Occipital lobe (tissue), 2 donors: ENCODE data around the gene SYCP2. TPM values are rescaled to one million over a fixed set of nuclear protein-coding genes. Genes with fewer than 3 reads are reported as not detected.
"Not testable (repeated sequence)": the region's sequence is repeated elsewhere in the genome, so short reads cannot be mapped to it uniquely, and the experiment has no call there.

Experiments
- DNase-seq: peaks from one replicate; lab custom pipeline; 2025; lab: John Stamatoyannopoulos, UW
- total RNA-seq: library from RNA; depleted of rRNA; stranded (reverse); fragments of >200 nt; gene quantifications from one replicate; pipeline ENCODE4 v1.2.3, GENCODE V29; 2014

SYCP2 gene
- total RNA-seq, 1 donor from 2014 or later, result 4.1 TPM

DNA sequence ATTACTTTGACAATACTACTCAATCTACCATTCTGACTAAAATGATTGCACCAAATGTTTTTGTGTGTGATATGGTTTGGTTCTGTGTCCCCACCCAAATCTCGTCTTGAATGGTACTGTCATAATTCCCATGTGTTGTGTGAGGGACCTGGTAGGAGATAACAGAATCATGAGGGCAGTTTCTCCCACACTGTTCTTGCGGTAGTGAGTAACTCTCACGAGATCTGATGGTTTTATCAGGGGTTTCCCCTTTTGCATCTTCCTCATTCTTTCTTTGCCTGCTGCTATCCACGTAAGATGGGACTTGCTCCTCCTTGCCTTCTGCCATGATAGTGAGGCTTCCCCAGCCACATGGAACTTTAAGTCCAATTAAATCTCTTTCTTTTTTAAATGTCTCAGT, 20.8 kb downstream of the SYCP2 start:
- DNase-seq, result no peak

DNA sequence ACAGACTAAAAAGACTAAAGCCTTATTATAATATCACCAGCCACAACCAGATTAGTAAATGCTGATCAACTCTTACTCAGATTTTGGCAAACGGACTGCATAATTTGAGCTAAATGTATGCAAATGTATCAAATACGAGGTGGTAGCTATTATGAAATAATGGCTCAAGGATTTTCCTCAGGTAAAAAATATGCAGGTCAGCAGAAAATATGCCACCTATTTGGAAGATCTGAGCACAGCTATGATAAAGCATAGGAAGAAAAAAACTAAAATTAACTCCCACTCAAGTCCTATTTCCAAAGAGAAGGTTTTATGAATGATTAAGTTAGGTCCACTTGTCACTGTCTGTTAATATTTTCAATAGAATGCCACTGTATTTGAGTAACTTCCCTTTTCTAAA, 22.4 kb downstream of the SYCP2 start:
- no peak for DNase-seq

DNA sequence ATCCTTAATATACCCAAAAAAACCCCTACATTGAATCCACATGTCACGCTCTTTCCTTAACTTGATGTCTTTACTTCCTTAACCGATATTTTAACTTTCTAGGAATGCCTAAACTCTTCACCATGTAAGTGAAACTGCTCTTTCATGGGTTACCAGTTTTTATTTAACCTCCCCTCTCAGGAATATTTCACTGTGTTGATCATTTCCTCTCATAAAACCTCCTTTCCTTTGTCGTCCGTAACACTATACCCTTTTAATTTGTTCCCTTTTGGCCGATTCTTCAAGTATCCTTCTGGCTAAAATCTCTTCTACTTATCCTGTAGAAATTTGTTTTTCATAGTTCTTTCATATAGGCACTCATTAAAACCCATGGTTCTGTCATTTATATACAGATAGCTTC, 24.6 kb downstream of the SYCP2 start:
- DNase-seq, result no peak

DNA sequence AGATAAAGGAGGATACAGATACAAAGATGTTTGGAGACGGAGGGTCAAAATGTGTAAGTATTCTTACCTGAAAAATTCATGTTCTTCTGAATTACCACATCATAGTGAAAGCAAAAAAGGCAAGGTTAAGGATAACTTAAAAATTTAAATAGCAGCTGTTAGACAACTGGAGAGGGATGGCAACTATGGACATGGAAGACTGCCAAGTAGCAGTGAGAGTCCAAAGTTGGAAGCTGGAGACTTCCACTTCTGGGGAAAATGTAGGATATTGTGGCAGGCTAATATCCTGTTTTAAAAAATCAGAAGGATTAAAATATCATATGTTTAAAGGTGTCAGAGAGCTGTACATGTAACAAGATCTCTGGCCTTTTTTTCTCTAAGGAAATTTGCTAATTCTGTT, 29.8 kb downstream of the SYCP2 start:
- DNase-seq, result no peak

DNA sequence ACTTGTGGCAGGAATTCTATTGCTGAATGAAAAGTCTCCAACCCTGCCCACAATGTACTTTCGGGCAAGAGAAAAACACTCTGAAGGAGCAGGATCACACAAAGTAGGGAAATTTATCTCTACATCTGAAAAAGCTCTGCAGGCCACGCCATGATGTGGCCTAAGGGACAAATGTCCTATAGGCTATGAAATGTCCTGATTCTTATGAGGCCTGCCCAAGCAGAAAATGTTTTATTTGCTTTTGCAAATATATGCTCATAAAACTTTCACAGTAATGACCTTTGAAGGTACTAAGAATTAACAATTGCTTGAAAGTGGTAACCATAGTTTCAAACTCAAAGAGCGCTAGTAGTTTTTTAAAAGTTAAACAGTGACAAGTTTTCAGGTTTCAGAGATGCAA, 31.0 kb downstream of the SYCP2 start:
- DNase-seq, result no peak

DNA sequence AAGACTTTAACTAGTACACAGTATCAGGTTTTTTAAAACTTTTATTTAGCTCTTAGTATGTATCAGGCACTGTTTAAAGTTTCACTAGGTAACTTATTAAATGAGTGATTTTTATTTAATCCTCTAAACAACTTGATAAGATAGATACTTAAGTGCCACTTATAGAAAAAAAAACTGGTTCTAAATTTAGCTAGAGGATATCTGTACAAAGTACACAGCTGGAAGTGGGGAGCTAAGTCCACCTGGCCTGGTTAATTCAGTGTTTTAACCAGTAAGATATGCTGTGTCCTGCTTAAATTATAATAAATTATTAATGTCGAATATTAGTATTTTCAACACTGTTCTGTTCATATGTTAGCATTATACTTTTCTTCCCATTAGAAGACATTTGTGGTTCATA, 37.5 kb downstream of the SYCP2 start:
- no peak for DNase-seq

DNA sequence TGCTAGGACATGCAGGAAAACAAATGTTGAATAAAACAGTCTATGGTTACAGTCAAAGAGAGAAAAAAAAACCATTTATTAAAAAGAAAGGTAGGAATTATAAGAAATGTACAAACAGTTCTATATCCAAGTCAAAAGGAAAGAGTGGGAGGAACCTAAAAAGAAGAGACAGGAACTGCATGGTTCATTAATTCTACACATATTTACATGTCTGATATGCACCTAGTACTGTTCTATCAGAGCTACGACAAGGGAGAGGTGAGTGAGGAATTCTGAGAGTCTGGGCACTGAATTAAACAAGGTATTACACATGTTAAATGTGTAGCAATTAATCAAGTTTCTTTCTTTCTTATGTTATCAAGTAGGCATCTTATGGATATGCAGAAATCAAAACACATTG, 41.9 kb downstream of the SYCP2 start:
- DNase-seq, result no peak

DNA sequence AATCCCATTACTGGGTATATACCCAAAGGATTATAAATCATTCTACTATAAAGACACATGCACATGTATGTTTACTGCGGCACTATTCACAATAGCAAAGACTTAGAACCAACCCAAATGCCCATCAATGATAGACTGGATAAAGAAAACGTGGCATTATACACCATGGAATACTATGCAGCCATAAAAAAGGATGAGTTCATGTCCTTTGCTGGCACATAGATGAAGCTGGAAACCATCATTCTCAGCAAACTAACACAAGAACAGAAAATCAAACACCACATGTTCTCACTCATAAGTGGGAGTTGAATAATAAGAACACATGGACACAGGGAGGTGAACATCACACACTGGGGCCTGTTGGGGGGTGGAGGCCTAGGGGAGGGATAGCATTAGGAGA, 43.4 kb downstream of the SYCP2 start:
- not testable (repeated sequence) for DNase-seq

DNA sequence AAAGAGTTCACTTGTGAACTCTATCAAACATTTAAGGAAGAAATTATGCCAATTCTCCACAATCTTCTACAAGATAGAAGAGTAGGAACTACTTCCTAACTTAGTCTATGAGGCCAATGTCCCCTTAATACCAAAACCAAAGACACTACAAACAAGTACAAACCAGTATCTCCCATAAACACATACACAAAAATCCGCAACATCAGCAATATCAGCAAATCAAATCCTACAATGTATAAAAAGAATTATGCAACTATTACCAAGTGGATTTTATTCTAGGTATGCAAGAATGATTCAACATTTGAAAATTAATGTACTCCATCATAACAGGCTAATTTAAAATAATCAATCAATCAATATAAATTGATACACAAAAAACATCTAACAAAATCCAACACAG, 45.4 kb downstream of the SYCP2 start:
- no peak for DNase-seq

DNA sequence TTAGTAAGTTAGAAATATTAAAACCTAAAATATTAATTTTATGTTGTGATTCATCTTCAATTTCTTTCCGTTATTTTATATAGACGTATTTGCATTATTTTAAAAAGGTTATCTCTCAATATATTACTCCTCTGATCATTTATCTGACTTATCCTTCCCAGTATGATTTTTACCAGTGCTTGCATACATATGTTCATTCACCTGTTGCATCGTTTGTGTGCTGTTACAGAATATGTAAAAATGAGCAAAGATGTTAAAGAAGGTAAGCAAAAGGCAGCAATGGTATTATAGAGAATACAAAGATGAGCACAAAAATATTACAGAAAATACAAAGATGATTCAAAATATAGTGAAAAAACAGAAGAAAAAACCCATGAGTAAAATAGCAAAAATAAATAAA, 48.9 kb downstream of the SYCP2 start:
- no peak for DNase-seq

DNA sequence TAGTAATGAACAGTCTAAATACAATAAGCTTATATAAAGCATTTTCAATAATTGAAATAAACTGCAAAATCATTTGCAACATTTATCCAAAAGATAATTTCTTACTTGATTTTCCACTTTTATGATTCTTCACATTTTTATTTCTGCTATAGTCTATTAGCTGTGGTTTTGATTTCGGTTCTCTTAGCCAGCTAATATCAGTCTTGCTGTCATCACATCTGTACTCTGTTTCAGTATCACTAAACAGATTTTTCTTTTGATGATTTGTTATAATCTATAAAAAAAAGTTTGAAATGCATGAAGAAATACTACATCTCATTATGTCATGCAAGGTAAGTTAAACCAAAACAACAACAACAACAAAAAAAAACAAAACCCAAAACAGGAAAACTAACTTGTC, 53.2 kb downstream of the SYCP2 start:
- no peak for DNase-seq

DNA sequence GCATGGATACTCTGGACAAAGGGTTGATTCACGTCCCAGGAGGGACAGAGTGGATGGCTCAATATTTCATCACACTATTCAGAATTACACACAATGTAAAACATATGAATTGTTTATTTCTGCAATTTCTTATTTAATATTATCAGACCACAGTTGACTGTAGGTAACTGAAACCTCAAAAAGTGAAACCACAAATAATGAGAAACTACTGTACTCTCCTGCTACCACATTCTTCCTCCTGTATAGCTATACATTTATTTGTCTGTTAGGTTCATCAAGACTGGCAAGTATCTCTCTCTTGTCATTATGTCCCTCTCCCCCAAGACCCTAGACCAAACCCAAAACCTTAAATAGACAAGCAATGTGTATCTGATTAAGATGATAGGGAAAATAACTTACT, 60.0 kb downstream of the SYCP2 start:
- DNase-seq, result no peak

DNA sequence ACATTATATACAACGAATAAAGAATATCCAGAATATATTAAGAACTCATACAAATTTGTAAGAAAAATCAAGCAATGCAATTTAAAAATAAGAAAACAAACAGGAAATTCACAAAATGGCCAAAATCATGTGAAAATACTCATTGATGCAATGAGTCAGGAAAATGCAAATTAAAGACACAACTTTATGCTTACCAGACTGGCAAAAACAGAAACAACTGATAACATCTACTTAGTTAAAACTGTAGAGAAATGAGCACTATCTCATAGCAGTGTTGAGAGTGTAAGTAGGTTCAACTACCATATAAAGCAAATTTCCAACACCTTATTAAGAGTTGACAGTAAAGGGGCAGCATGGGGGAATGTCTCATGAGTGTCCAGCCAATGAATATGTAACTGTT, 62.3 kb downstream of the SYCP2 start:
- DNase-seq, result no peak

DNA sequence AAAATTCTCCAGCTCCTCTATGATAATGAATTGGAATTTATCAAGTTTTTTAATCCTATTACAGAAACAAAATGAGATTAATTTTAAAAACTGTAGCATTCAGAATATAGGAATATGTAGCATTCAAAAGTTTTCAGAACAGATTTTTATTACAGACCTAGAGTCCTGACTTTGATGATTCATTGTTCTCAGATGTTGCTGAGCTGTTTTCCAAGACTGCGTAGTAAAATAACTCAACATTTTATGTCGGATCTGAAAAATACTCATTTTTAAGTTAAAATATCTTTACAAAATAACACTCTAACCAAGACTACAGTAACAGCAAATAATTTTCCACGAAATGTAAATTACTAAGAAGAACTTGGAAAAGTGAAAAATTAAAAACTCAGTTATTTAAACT, 67.1 kb downstream of the SYCP2 start:
- no peak for DNase-seq

DNA sequence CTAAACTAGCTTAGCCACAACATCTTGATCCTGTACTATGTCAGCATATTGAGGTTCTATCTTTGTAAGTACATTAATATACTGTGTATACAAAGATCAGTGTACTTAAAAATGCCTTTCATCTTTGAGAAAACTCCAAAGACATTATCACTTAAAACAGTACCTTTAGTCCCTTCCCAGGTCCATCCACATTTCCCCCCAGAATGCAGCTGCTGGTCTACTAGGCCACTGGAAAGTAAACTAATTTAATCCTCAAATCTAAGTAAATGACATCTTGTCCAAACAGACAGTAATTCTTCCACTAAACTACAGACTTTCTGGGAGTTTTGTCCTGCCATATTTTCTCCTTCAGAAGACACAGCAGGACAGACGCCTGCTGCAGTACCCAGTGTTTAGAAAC, 68.7 kb downstream of the SYCP2 start:
- no peak for DNase-seq

DNA sequence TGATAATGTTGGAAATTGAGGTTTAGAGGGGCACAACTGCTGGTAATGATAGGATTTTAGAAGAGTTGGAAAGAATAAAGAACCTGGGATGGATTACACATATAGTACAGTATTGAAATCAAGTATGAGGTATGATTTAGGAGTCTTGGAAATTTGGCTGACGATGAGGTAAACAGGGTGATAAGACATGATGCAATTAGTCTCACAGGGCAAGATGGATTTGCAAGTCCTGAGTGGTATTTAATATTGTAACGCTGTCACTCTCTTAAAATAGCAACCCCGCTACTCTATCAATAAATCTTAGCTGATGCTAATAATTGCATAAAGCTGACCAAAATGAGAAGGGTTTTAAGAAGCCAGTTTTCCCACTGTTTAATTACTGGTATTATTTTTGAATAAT, 70.4 kb downstream of the SYCP2 start:
- DNase-seq, result no peak

DNA sequence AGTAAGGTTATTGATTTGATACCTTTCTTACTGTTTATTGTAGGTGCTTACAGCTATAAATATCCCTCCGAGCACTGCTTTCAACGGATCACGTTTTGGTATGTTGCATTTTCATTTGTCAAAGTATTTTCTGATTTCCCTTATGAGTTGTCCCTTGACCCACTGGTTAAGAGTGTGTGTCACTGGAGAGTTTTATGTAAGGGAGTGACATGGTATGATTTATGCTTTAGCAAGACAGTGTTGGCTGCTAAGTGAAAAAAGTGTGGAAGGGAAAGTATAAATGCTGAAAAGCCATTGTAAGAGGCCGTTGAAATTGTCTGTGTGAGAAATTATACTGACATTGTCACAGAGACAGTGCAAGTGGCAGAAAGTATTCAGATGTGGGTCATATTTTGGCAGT, 72.0 kb downstream of the SYCP2 start:
- no peak for DNase-seq

DNA sequence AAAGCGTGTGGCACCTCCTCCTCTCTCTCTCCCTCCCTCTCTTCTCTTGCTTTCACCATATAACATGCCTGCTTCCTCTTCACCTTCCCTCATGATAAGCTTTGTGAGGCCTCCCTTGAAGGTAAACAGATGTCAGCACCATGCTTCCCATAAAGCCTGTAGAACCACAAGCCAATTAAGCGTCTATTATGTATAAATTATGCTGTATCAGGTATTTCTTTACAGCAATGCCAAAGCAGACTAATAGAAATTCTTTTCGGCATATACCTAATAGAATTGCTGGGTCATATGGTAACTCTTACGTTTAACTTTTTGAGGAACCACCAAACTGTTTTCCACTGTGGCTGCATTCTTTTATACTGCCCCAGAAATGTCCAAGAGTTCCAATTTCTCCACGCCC, 75.0 kb downstream of the SYCP2 start:
- no peak for DNase-seq

DNA sequence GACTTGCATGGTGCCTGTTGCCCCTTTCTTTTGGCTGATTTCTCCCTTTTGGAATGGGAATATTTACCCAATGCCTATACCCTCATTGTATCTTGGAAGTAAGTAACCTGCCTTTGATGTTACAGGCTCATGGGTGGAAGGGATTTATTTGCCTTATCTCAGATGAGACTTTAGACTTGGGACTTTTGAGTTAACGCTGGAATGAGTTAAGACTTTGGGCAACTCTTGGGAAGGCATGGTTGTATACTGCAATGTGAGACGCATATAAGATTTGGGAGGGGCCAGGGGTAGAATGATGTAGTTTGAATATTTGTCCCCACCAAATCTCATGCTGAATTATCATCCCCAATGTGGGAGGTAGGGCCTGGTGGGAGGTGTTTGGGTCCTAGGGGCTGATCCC, 75.5 kb downstream of the SYCP2 start:
- no peak for DNase-seq

DNA sequence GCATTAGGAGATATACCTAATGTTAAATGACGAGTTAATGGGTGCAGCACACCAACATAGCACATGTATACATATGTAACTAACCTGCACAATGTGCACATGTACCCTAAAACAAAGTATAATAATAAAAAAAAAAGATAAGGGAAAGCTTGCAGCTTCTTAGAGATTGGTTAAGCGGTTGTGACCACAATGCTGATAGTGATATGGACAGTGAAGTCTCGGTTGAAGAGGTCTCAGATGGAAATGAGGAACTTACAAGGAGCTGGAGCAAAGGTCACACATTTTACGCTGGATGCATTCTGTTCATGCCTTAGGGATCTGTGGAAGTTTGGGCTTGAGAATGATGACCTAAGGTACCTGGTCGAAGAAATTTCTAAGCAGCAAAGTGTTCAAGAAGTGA, 76.5 kb downstream of the SYCP2 start:
- not testable (repeated sequence) for DNase-seq

DNA sequence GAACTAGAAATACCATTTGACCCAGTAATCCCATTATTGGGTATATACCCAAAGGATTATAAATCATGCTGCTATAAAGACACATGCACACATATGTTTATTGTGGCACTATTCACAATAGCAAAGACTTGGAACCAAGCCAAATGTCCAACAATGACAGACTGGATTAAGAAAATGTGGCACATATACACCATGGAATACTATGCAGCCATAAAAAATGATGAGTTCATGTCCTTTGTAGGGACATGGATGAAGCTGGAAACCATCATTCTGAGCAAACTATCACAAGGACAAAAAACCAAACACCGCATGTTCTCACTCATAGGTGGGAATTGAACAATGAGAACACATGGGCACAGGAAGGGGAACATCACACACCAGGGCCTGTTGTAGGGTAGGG, 76.9 kb downstream of the SYCP2 start:
- not testable (repeated sequence) for DNase-seq

DNA sequence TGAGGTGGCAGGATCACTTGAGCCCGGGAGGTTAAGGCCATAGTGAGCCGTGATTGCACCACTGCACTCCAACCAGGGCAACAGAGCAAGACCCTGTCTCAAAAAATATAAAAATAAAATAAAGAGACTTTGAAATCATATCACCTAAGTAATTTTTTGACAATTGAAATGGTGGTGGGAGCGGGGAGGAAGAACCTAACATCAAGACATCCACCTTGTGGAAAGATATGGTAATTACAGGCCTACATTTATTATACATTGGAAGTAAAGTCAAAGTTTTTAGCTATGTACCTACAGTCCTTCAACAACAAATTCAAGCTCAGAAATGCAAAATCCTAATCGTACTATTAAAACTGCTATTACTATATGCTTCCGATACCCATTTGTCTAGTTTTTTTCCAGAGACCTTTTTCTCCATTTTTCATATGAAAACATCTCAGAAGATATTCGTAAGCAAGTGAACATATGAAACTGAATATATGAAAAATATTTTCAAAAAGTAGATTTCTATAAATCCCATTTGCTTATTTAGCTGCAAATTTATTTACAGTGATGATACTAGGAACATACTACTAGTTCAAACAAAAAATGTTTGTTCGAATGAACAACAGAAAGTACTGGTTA, 83.3 kb downstream of the SYCP2 start:
- no peak for DNase-seq

DNA sequence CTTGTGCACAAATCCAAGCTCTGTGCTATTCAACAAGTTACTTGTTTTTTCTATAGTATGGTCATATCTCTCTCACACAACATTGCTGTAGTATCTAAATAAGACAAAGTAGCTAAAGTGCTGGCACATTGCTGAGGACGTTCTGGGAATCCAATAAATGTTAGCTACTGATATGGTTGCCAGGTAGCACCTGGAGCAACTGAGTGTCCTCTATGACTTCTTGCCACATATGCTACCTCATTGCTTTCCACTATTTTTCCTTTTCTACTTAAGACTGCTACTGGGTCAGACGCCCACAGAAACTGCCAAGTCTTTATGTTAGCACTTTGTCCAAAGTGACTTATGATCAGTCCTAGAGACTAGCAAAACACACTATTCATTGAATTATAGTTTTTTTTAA, 85.3 kb downstream of the SYCP2 start:
- DNase-seq, result no peak

DNA sequence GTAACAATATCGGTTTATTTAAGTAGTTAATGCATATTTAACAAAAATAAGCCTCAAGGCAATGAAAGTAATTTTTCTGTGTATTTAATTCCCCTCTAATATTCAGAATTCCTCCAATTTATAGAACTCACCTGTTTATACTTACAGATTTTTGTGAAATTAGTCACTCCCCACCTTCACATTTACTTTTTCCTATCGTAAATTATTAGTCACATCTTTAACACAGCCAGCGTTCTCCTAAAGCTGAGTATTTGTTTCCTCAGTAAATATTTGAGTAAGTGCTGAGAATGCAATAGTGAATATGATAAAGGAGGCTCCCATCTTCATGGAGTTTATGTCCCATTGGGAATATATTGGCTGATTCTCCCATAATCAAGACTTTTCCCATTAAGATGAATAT, 88.0 kb downstream of the SYCP2 start:
- DNase-seq, result no peak
